Activated CD8-positive, alpha-beta T cell treated with anti-CD3 and anti-CD28 coated beads for 36 hours (primary cell): ENCODE results near the gene KRTAP4-6. TPM values are rescaled to one million over a fixed set of nuclear protein-coding genes. Genes with fewer than 3 reads are reported as not detected.
"Not testable (repeated sequence)": the region's sequence is repeated elsewhere in the genome, so short reads cannot be mapped to it uniquely, and the experiment has no call there.

Experiments
- ATAC-seq: fragments of 200-7000 bp; cut with Tn5 transposase; one replicate; pipeline ENCODE4 v1.10.0; 2021; ENCODE audit warnings: mild to moderate bottlenecking, moderate library complexity
- CTCF ChIA-PET: fragments of 350-600 bp; sonication (Branson Sonifier 250); formaldehyde crosslinking; loops from one replicate; lab custom pipeline; 2021; ENCODE audit warnings: antibody characterized with exemption; lab: Charles Lee
- POLR2A ChIA-PET: fragments of 350-600 bp; sonication (Branson Sonifier 250); formaldehyde crosslinking; loops from one replicate; lab custom pipeline; 2021; ENCODE audit warnings: antibody characterized with exemption; lab: Charles Lee
- DNase-seq: peaks from one replicate; pipeline ENCODE4 v3.0.0-alpha.2; 2020
- H3K27ac Mint-ChIP-seq: one replicate; pipeline ENCODE4 v1.8.0; 2021; ENCODE audit warnings: mild to moderate bottlenecking, mixed read lengths
- H3K27me3 Mint-ChIP-seq: one replicate; pipeline ENCODE4 v1.8.0; 2021; ENCODE audit warnings: mixed read lengths
- H3K36me3 Mint-ChIP-seq: one replicate; pipeline ENCODE4 v1.8.0; 2021; ENCODE audit warnings: low read depth, mixed read lengths
- H3K4me1 Mint-ChIP-seq: one replicate; pipeline ENCODE4 v1.8.0; 2021; ENCODE audit warnings: low read depth, mixed read lengths
- H3K4me3 Mint-ChIP-seq: one replicate; pipeline ENCODE4 v1.8.0; 2021; ENCODE audit warnings: mild to moderate bottlenecking, moderate library complexity, mixed read lengths
- H3K9me3 Mint-ChIP-seq: one replicate; pipeline ENCODE4 v1.8.0; 2021; ENCODE audit warnings: mixed read lengths
- intact Hi-C: fragments of 100-400 bp; cut with micrococcal nuclease; formaldehyde crosslinking; loops from one replicate; pipeline ENCODE4 v1.10.0; 2022
- total RNA-seq, 2 experiments: library from RNA; stranded (reverse); gene quantifications; one replicate each; pipeline ENCODE4 v1.2.3, GENCODE V29; 2021
- TF ChIP-seq, protein P1 (sequence below): fragments of 200-600 bp; IDR thresholded peaks from one replicate; pipeline ENCODE4 v1.8.0; 2022; ENCODE audit warnings: antibody characterized with exemption, mild to moderate bottlenecking

KRTAP4-6 gene
- total RNA-seq, 2 experiments from 2014 or later = not detected

GRCh38 chr17:41121742-41122141 lies 18.6 kb downstream of the KRTAP4-6 start:
- Mint-ChIP-seq H3K4me3 (no peak overlapping the region), H3K27ac (no peak overlapping the region), H3K4me1 (peaks cover 51% of the 10 kb centered on the region), H3K27me3 (no peaks in the 10 kb centered on the region), H3K36me3 (no peaks in the 10 kb centered on the region), H3K9me3 (peaks cover 8% of the 10 kb centered on the region)
- POLR2A ChIA-PET = no interaction called here
- intact Hi-C loops = no loop called here
- DNase-seq (no peak), ATAC-seq (no peak)
- CTCF ChIA-PET = no interaction called here
- TF ChIP-seq, protein P1, sequence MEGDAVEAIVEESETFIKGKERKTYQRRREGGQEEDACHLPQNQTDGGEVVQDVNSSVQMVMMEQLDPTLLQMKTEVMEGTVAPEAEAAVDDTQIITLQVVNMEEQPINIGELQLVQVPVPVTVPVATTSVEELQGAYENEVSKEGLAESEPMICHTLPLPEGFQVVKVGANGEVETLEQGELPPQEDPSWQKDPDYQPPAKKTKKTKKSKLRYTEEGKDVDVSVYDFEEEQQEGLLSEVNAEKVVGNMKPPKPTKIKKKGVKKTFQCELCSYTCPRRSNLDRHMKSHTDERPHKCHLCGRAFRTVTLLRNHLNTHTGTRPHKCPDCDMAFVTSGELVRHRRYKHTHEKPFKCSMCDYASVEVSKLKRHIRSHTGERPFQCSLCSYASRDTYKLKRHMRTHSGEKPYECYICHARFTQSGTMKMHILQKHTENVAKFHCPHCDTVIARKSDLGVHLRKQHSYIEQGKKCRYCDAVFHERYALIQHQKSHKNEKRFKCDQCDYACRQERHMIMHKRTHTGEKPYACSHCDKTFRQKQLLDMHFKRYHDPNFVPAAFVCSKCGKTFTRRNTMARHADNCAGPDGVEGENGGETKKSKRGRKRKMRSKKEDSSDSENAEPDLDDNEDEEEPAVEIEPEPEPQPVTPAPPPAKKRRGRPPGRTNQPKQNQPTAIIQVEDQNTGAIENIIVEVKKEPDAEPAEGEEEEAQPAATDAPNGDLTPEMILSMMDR = no peak

DNA sequence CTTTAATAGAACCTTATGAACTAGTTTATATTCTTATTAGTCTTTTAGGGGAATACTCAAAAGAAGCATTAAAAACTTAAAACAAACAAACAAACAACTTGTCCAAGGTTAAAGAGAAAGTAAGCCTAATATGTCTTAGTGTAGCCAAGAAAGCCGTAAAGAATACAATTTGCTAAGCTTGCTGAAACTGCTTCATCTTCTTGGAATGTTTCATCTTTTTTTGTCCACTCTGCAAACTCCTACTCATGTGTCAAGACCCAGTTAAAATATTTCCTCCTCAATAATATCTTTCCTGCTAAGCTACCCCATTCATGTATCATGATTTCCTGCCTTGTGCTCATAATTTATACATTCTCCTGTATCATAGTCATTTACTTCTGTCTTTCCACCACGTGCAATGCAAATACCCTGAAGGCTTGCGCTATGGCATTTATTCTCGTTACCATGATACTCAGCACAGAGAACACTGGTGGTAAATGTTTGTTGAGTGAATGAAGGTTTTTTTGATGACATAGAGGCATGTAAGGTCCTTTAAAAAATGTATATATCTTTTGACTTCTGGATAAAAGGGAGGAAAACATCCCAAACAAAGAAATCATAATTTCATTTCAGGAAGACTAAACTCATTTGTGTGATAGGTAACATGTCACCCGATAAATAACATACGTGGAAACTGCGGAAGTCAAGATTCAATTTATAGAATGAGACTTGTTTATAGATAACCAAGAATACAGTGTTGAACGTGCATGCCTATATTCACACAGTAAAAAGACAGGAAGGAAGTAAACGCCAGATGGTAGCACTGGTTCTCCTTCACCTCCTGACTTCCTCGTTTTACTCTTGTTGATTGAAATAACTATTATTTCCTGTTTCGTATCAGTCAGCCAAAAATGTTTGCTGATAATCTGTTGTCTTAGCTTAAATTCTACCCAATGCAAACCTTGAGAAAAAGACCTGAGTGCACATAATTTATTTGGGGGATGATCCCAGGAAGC lies 20.4 kb downstream of the KRTAP4-6 start:
- peak overlapping the region; percentile 27 for H3K4me3 Mint-ChIP-seq
- H3K4me1 Mint-ChIP-seq = peaks cover 36% of the 10 kb centered on the region
- H3K9me3 Mint-ChIP-seq, H3K27me3 Mint-ChIP-seq, ATAC-seq, POLR2A ChIA-PET, intact Hi-C loops, DNase-seq, H3K36me3 Mint-ChIP-seq, CTCF ChIA-PET: not testable (repeated sequence)
- H3K27ac Mint-ChIP-seq = peak overlapping the region; percentile 70

GRCh38 chr17:41118721-41119120 lies 21.6 kb downstream of the KRTAP4-6 start:
- H3K27ac Mint-ChIP-seq = no peak overlapping the region
- no peak overlapping the region for H3K4me3 Mint-ChIP-seq
- ChIA-PET POLR2A (no interaction called here), CTCF (no interaction called here)
- H3K9me3 Mint-ChIP-seq = peaks cover 3% of the 10 kb centered on the region
- no peaks in the 10 kb centered on the region for H3K27me3 Mint-ChIP-seq
- peaks cover 24% of the 10 kb centered on the region for H3K4me1 Mint-ChIP-seq
- ATAC-seq (no peak), DNase-seq (no peak)
- intact Hi-C loops = no loop called here
- H3K36me3 Mint-ChIP-seq = no peaks in the 10 kb centered on the region
- TF ChIP-seq, protein P1 = no peak

- DNase-seq, H3K27ac Mint-ChIP-seq, H3K27me3 Mint-ChIP-seq, H3K36me3 Mint-ChIP-seq, H3K4me3 Mint-ChIP-seq, ATAC-seq, intact Hi-C loops, H3K9me3 Mint-ChIP-seq, CTCF ChIA-PET, POLR2A ChIA-PET: not testable (repeated sequence)
- peaks cover 19% of the 10 kb centered on the region for H3K4me1 Mint-ChIP-seq
Measured at GRCh38 chr17:41117846-41118386, 22.4 kb downstream of the KRTAP4-6 start, which contains the start of gene KRTAP4-11. KRTAP4-11 (minus strand) TSS chr17:41118373; CDS start chr17:41118315, 58 bp downstream.

DNA sequence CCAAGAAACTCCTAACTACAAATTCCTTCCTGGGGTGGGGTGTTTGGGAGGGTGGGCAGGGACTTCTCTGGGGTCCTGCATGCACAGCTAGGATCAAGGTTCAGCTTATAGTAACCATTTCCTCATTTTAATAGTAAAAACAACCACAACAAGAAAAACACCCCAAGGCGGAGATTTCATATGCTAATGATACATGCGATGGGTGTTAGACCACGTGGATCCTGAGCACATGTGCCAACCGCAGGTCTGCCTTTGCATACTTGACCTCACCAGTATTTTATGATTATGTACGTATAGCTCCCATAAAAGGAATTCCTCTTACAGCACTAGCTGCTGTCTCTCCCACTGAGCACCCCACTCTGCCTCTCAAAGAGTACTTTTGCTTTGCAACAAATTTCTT lies 24.0 kb downstream of the KRTAP4-6 start:
- Mint-ChIP-seq H3K9me3 (peaks cover 2% of the 10 kb centered on the region), H3K4me1 (peaks cover 13% of the 10 kb centered on the region), H3K36me3 (no peaks in the 10 kb centered on the region), H3K27me3 (no peaks in the 10 kb centered on the region), H3K27ac (no peak overlapping the region), H3K4me3 (no peak overlapping the region)
- DNase-seq = no peak
- no peak for ATAC-seq
- ChIA-PET POLR2A (no interaction called here), CTCF (no interaction called here)
- TF ChIP-seq, protein P1 = no peak
- intact Hi-C loops = no loop called here
